Stimulated activated CD4-positive, alpha-beta T cell treated with anti-CD3 and anti-CD28 coated beads, Interleukin-1b, Interleukin-23, amount 100 ng/mL, for 48 hours (primary cell): Measurements from ENCODE around the gene NRXN3.

ENCODE experiments used
- DNase-seq: peaks from one replicate; pipeline ENCODE4 v3.0.0-alpha.2; 2020

The NRXN3 gene

GRCh38 chr14:79822034-79822433, 1651.9 kb downstream of the NRXN3 start:
- DNase-seq = no peak

- no peak for DNase-seq
Observed at GRCh38 chr14:79825046-79825521, 1654.9 kb downstream of the NRXN3 start.

- DNase-seq = no peak
Observed at GRCh38 chr14:79826362-79826761, 1656.2 kb downstream of the NRXN3 start.

GRCh38 chr14:79829405-79830166, 1659.4 kb downstream of the NRXN3 start:
- no peak for DNase-seq

- DNase-seq = no peak
Observed at GRCh38 chr14:79831195-79831892, 1661.2 kb downstream of the NRXN3 start.

- no peak for DNase-seq
Observed at GRCh38 chr14:79833781-79834180, 1663.6 kb downstream of the NRXN3 start.

GRCh38 chr14:79834868-79835267, 1664.7 kb downstream of the NRXN3 start:
- no peak for DNase-seq

- DNase-seq = no peak
Observed at GRCh38 chr14:79836577-79836976, 1666.4 kb downstream of the NRXN3 start.

- DNase-seq = no peak
Observed at GRCh38 chr14:79837699-79838098, 1667.5 kb downstream of the NRXN3 start.

- no peak for DNase-seq
Observed at GRCh38 chr14:79840103-79840502, 1669.9 kb downstream of the NRXN3 start.

GRCh38 chr14:79840831-79841230, 1670.7 kb downstream of the NRXN3 start:
- no peak for DNase-seq

- DNase-seq = no peak
Observed at GRCh38 chr14:79841433-79841832, 1671.3 kb downstream of the NRXN3 start.

- no peak for DNase-seq
Observed at GRCh38 chr14:79842270-79842669, 1672.1 kb downstream of the NRXN3 start.

GRCh38 chr14:79852950-79853744, 1683.0 kb downstream of the NRXN3 start:
- DNase-seq = no peak

- no peak for DNase-seq
Observed at GRCh38 chr14:79855789-79856188, 1685.6 kb downstream of the NRXN3 start.

GRCh38 chr14:79856381-79856780, 1686.2 kb downstream of the NRXN3 start:
- DNase-seq = no peak

- DNase-seq = no peak
Observed at GRCh38 chr14:79861111-79861510, 1690.9 kb downstream of the NRXN3 start.

GRCh38 chr14:79862045-79862444, 1691.9 kb downstream of the NRXN3 start:
- no peak for DNase-seq

GRCh38 chr14:79871136-79871535, 1701.0 kb downstream of the NRXN3 start:
- no peak for DNase-seq

GRCh38 chr14:79878229-79878628, 1708.1 kb downstream of the NRXN3 start:
- DNase-seq = no peak

- no peak for DNase-seq
Observed at GRCh38 chr14:79878785-79879184, 1708.6 kb downstream of the NRXN3 start.

GRCh38 chr14:79881299-79881698, 1711.1 kb downstream of the NRXN3 start:
- DNase-seq = no peak

- DNase-seq = no peak
Observed at GRCh38 chr14:79890527-79890926, 1720.4 kb downstream of the NRXN3 start.

- no peak for DNase-seq
Observed at GRCh38 chr14:79896009-79896408, 1725.8 kb downstream of the NRXN3 start.
